Ramos (cell line): ENCODE data around the gene TUT7.
"Not testable (repeated sequence)": the region's sequence is repeated elsewhere in the genome, so short reads cannot be mapped to it uniquely, and the experiment has no call there.

Source experiments
- in situ Hi-C: fragments of 300-500 bp; cut with MboI; formaldehyde crosslinking; loops from one replicate; pipeline ENCODE4 v1.14.3; 2022; ENCODE audit warnings: low sequenced_read_pairs; ENCODE audit not compliant: unreplicated experiment

Gene TUT7

DNA sequence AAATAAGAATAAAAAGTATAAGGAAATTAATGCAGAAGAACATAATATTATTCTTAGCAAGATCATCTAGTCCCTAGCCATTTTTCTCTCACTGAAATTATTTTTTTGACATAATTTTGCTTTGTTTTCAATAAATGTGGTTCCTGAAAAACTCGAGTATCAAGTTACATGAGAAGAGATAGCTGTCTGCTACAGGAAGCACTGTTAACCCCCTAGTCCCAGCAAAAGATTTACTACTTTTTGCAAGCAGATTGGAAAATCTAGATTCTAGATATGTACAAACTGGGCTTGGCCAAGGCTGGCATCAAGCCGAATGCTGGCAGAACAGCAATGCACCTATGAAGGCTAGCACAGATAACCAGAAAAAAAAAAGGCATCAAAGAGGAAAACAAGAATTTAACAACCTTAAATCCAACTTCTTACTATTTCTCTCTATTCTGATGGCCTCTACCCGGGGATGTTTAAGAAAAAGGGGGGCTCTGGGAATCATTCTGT is 49.9 kb downstream of the TUT7 start:
- in situ Hi-C loops: no loop called here

DNA sequence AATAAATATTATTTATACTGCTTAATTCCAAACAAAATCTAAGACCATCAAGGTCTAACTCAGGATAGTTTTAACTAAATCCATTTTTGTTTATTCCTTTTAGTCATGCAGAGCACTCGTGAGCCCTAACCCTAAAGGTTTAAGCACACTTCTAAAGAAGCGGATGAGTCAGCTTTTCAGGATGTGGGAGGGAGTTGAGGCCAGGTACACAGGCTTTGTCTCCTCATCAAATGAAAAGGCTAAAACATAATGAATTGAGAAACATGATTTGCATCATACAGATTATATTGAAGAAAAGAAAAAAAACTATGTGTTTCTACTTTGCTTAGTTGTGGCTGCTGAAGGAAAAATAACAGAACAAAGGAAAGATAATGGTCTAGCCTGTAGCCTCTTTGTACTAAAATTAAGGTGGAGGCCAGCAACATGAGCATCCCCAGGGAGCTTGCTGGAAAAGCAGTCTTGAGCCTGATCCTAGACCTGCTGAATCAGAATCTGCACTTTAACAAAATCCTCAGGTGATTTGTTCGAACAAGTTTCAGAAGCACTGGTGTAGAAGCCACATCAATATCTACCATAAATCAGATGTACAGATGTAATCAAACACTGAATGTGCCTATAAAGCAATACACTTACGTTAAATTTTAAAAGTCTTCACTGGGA is 50.8 kb downstream of the TUT7 start:
- in situ Hi-C loops: no loop called here

GRCh38 chr9:86301686-86302085 is 52.5 kb downstream of the TUT7 start:
- in situ Hi-C loops: no loop called here

DNA sequence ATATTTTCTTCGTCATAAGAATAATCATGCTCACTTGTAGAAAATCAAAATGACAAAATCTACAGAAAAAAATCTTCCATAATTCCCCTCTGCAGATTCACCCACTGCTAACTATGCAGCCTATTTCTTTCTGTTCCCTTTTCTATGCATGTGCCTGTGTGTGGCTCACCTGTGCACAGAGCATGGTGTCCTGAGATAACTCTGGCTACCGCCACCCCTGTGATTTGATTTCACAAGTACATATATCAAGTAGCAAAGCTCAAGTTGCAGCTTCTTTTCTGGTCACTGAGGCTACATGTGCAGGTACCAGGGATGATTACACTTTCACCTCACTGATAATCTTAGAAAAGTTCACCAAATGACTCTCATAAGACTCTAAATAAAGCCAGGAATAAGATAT is 53.5 kb downstream of the TUT7 start:
- in situ Hi-C loops: no loop called here

DNA sequence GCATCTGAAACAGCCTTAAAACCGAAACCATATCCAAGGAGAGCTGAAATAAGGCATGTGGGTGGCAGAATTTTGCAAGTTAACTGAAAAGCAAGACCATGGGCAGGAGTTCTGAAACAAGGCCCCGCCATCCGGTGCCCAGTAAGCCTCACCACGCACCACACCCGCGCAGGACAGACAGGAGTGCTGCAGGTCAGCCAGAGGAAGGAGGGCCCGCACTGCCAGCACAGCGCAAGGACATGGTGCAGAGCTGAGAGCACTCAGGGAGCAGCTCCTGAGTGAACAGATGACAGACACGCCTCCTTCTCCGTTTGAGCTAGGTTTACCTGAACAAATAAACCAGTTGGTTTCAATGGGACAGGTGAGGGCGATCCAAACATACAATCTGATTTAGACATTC is 55.3 kb downstream of the TUT7 start:
- in situ Hi-C loops: no loop called here

GRCh38 chr9:86290341-86290740 is 63.9 kb downstream of the TUT7 start:
- in situ Hi-C loops: not testable (repeated sequence)

- in situ Hi-C loops: no loop called here
Measured at GRCh38 chr9:86288499-86289198, 65.6 kb downstream of the TUT7 start.

DNA sequence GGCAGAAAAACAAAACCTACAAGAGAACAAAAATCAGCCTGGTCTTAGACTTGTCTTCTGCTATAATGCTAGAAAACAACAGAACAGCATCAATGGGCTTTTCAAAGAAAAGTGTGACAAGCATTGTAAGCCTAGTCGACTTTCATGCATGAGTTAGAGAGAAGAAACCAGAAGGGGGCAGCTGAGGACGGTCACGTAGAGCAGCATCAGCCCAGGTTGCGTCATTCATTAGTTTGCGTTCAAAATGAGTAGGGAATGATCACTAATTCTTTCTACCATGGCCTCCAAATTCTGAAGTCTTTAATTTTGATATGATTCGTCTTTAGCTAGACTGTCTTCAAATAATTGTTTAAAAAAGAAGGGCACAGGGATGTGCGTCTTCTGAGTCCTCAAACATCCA is 67.2 kb downstream of the TUT7 start:
- in situ Hi-C loops: no loop called here

GRCh38 chr9:86286278-86286677 is 67.9 kb downstream of the TUT7 start:
- in situ Hi-C loops: no loop called here

GRCh38 chr9:86285261-86285660 is 68.9 kb downstream of the TUT7 start:
- in situ Hi-C loops: no loop called here

- in situ Hi-C loops: no loop called here
Measured at GRCh38 chr9:86282979-86283535, 71.2 kb downstream of the TUT7 start.

GRCh38 chr9:86282077-86282978 is 71.9 kb downstream of the TUT7 start, which contains the start of gene ISCA1:
Gene ISCA1 (minus strand): TSS chr9:86282538. CDS start chr9:86282458, 80 bp downstream.
- in situ Hi-C loops: no loop called here

DNA sequence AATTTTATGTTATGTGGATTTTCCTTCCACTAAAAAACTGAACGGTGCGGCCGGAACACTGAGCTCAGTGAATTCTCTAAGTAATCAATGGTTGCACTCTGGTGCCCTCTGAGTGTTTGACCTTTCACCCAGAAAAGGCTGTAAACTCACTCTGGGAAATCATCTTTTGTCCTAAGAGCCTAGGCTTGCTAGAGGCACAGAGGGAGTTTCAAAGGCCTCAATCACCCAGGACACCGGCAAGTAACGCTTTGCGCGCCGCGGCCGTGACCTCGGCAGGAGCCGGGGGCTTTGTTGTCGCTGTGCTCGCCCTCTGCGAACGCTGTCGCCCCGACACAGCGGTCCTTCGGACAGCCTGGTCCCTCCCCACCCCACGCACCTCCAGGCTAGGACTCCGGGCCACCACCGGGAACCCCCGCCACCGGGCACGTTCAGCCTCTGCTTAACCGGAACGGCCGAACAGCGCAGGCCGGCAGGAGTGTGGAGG is 72.6 kb downstream of the TUT7 start:
- in situ Hi-C loops: no loop called here

GRCh38 chr9:86280580-86280979 is 73.6 kb downstream of the TUT7 start:
- in situ Hi-C loops: no loop called here

- in situ Hi-C loops: no loop called here
Measured at GRCh38 chr9:86279839-86280238, 74.4 kb downstream of the TUT7 start.

DNA sequence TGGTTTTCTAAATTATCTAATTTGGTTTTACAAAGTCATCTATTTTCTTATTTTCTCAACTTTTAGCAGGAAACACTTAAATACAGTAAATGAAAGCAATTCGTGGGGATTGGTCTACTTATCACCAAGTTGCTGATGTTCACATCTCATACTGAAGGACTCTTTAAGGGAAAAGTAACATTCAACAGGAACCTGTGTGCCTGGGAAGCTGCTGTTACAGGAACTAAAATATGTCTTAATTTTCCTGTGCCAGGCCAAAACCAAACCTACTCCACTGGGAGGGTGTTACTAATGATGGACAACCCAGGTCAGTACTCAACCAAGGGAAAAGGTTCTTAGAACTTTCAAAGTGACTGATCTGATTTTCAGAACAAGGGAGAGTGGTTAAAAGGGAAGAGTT is 77.1 kb downstream of the TUT7 start:
- in situ Hi-C loops: no loop called here

DNA sequence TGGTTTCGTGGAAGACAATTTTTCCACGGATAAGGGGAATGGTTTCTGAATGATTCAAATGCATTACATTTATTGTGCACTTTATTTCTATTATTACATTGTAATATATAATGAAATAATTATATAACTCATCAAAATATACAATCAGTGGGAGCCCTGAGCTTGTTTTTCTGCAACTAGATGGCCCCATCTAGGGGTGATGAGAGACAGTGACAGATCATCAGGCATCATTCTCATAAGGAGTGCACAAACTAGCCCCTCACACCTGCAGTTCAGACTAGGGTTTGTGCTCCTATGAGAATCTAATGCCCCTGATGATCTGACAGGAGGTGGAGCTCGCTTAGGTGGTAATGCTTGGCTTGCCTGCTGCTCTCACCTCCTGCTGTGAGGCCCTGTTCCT is 78.2 kb downstream of the TUT7 start:
- in situ Hi-C loops: no loop called here

DNA sequence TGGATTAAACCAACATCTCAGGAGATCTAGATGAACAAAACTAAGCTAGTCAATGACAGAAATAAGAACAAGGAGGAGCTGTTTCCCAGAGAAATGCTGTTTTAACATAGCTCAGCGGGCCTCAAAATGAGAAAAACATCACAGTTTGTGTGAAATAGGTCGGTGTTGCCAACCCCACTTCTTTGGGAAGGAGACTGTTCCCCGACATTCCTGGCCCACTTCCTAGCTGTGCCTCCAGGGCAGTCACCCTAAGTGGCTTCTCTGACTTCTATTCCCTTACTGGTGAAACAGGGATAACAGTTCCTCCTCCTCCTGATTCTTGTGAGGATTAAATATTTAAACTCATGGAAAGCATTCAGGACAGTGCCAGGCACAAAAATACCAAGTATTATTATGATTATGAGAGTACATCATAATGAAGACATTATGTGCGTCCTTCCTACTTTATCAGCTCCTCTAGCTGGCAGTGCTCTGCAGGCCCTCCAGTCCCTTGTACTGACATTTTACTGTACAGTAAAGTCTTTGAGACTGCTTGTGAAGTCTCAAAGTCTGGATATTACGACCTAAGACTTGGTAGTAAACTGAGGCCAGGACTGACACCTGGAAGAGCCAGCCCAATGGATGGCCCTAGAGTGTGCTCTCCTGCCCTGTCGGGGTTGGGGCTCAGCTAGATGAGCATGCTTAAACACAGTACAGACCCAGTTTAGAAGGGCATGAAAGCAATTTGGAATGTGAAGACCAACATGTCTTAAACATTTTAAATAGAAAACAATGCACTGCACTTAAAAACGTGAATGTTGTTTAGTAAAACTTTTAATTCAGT is 79.2 kb downstream of the TUT7 start:
- in situ Hi-C loops: no loop called here

GRCh38 chr9:86272221-86272620 is 82.0 kb downstream of the TUT7 start:
- in situ Hi-C loops: no loop called here

DNA sequence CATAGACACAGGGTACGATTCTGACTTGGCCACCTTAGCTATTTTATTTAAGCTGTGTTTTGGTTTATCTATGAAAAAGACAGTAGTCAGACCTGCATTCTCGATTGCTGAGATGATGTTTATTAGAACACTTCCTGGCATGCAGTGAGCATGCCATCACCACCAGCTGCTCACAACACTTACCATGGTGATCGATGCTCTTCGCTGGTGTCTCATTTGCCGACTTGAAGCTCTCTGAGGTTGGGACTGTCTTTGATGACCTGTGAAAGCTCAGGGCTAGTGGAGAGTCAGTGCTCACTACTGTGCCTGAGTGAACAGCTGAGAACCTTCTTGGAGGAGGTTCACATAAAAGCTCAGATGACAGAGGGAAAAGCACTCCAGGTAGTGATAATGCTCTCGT is 90.3 kb downstream of the TUT7 start:
- in situ Hi-C loops: no loop called here
